Ascending aorta (tissue), 2 donors: ENCODE measurements around the gene NKAIN2. TPM values are rescaled to one million over a fixed set of nuclear protein-coding genes. Genes with fewer than 3 reads are reported as not detected.

Experiments
- DNase-seq, 2 donors: peaks; one replicate each; pipeline ENCODE4 v3.0.0-alpha.2; 2019; ENCODE audit warnings: low spot score in 2 of 2
- H3K27ac ChIP-seq, 2 donors: fragments of 200-600 bp; sonication (generic); one replicate each; pipeline ENCODE4 v1.5.1; 2016 to 2017; ENCODE audit warnings: mild to moderate bottlenecking in 1 of 2
- H3K27me3 ChIP-seq: fragments of 200-600 bp; sonication (generic); one replicate; pipeline ENCODE4 v1.5.1; 2017
- H3K36me3 ChIP-seq, 2 donors: fragments of 200-600 bp; sonication (generic); one replicate each; pipeline ENCODE4 v1.5.1; 2016
- H3K4me1 ChIP-seq, 2 donors: fragments of 200-600 bp; sonication (generic); one replicate each; pipeline ENCODE4 v1.5.1; 2016 to 2017; ENCODE audit warnings: mild to moderate bottlenecking in 1 of 2
- H3K4me3 ChIP-seq, 2 donors: fragments of 200-600 bp; sonication (generic); one replicate each; pipeline ENCODE4 v1.5.1; 2016 to 2017; ENCODE audit warnings: mild to moderate bottlenecking in 1 of 2
- H3K9me3 ChIP-seq, 2 donors: fragments of 200-600 bp; sonication (generic); one replicate each; pipeline ENCODE4 v1.5.1; 2016
- CTCF ChIP-seq, 3 experiments: fragments of 200-600 bp in 2 of 3; fragments of 450-650 bp in 1 of 3; sonication (generic) in 2 of 3; IDR thresholded peaks; one replicate each; pipeline ENCODE4 v1.5.1; 2016 to 2019; ENCODE audit warnings: antibody characterized with exemption in 3 of 3, mild to moderate bottlenecking in 1 of 3, moderate library complexity in 1 of 3
- intact Hi-C: fragments of 100-400 bp; cut with DNase I; formaldehyde crosslinking; loops from one replicate; pipeline ENCODE4 v1.15.1; 2023
- total RNA-seq: library from RNA; depleted of rRNA; stranded (reverse); fragments of >200 nt; gene quantifications from one replicate; pipeline ENCODE4 v1.1.0, GENCODE V29; 2016

The NKAIN2 gene
- total RNA-seq, 1 donor from 2014 or later: 0.11 TPM

GRCh38 chr6:123802697-123803503 is 765 bp upstream of the NKAIN2 start:
- Histone ChIP-seq H3K36me3 (no peaks in the 10 kb centered on the region), H3K27ac (no peak overlapping the region), H3K4me1 (peaks cover 0 to 3% of the 10 kb centered on the region in 2 donors), H3K9me3 (no peaks in the 10 kb centered on the region), H3K27me3 (no peaks in the 10 kb centered on the region), H3K4me3 (peak overlapping the region; percentile 64 to 66)
- peak in 1 of 2 donors; percentile 71 for DNase-seq
- peak; percentile 33 to 86 (median 81) for TF ChIP-seq CTCF (IDR thresholded peaks at IDR 0.05)
- intact Hi-C loops: loop anchor here (5.0 kb wide), 1 partner anchor 1049 kb away; no protein-coding TSS in a partner anchor

GRCh38 chr6:123804014-123804786 is 535 bp downstream of the NKAIN2 start:
- peaks cover 0 to 3% of the 10 kb centered on the region in 2 donors for H3K4me1 ChIP-seq
- H3K27me3 ChIP-seq: no peaks in the 10 kb centered on the region
- no peaks in the 10 kb centered on the region for H3K9me3 ChIP-seq
- DNase-seq: no peak
- no peak overlapping the region for H3K27ac ChIP-seq
- no peak for TF ChIP-seq CTCF (IDR thresholded peaks at IDR 0.05)
- H3K36me3 ChIP-seq: no peaks in the 10 kb centered on the region
- peak overlapping the region; percentile 64 to 66 for H3K4me3 ChIP-seq
- intact Hi-C loops: loop anchor here (5.0 kb wide), 1 partner anchor 1048 kb away; no protein-coding TSS in a partner anchor

GRCh38 chr6:123804787-123805540 is 1.3 kb downstream of the NKAIN2 start:
- Histone ChIP-seq H3K9me3 (no peaks in the 10 kb centered on the region), H3K27ac (no peak overlapping the region), H3K27me3 (no peaks in the 10 kb centered on the region), H3K4me3 (no peak overlapping the region), H3K4me1 (peaks cover 0 to 3% of the 10 kb centered on the region in 2 donors), H3K36me3 (no peaks in the 10 kb centered on the region)
- TF ChIP-seq CTCF (IDR thresholded peaks at IDR 0.05): no peak
- intact Hi-C loops: loop anchor here (5.0 kb wide), 1 partner anchor 1047 kb away; no protein-coding TSS in a partner anchor
- DNase-seq: no peak

- TF ChIP-seq CTCF (IDR thresholded peaks at IDR 0.05): no peak
- intact Hi-C loops: no loop called here
- H3K9me3 ChIP-seq: no peaks in the 10 kb centered on the region
- H3K4me3 ChIP-seq: no peak overlapping the region
- H3K27me3 ChIP-seq: no peaks in the 10 kb centered on the region
- no peak for DNase-seq
- H3K4me1 ChIP-seq: peaks cover 0 to 3% of the 10 kb centered on the region in 2 donors
- no peak overlapping the region for H3K27ac ChIP-seq
- no peaks in the 10 kb centered on the region for H3K36me3 ChIP-seq
Observed at GRCh38 chr6:123805921-123806320, 2.3 kb downstream of the NKAIN2 start.

GRCh38 chr6:123806561-123806960 is 2.9 kb downstream of the NKAIN2 start:
- Histone ChIP-seq H3K9me3 (no peaks in the 10 kb centered on the region), H3K27me3 (no peaks in the 10 kb centered on the region), H3K27ac (no peak overlapping the region), H3K4me1 (peaks cover 0 to 3% of the 10 kb centered on the region in 2 donors), H3K4me3 (no peak overlapping the region), H3K36me3 (no peaks in the 10 kb centered on the region)
- DNase-seq: no peak
- intact Hi-C loops: no loop called here
- TF ChIP-seq CTCF (IDR thresholded peaks at IDR 0.05): no peak
